T1000 (cell line): ENCODE results near the gene SSTR4.

Experiments
- DNase-seq: peaks from one replicate; lab custom pipeline; 2025; ENCODE audit warnings: mixed read lengths; lab: John Stamatoyannopoulos, UW

Gene SSTR4

GRCh38 chr20:23086931-23087411 lies 51.9 kb downstream of the SSTR4 start:
- no peak for DNase-seq

- DNase-seq = no peak
Measured at GRCh38 chr20:23087587-23088251, 52.6 kb downstream of the SSTR4 start.
